Thyroid gland (tissue), 4 donors: ENCODE results near the gene PIP5K1A. TPM values are rescaled to one million over a fixed set of nuclear protein-coding genes. Genes with fewer than 3 reads are reported as not detected.

Source experiments
- DNase-seq, 2 donors: peaks; one replicate each; pipeline ENCODE4 v3.0.0-alpha.2; 2019
- H3K27ac ChIP-seq, 3 donors: fragments of 200-600 bp; sonication (generic); 1 replicate in 2 of 3; 2 replicates in 1 of 3; pipeline ENCODE4 v1.5.1; 2016 to 2019; ENCODE audit warnings: mild to moderate bottlenecking in 1 of 3, moderate library complexity in 1 of 3
- H3K27me3 ChIP-seq: fragments of 200-600 bp; sonication (generic); one replicate; pipeline ENCODE4 v1.5.1; 2019
- H3K36me3 ChIP-seq, 2 donors: fragments of 200-600 bp; sonication (generic); one replicate each; pipeline ENCODE4 v1.5.1; 2016 to 2019
- H3K4me1 ChIP-seq, 2 donors: fragments of 200-600 bp; sonication (generic); one replicate each; pipeline ENCODE4 v1.5.1; 2017 to 2019
- H3K4me3 ChIP-seq, 3 donors: fragments of 200-600 bp; sonication (generic); replicated peaks in 1 of 3; 1 replicate in 2 of 3; 2 replicates in 1 of 3; pipeline ENCODE4 v1.5.1; 2016; ENCODE audit warnings: mild to moderate bottlenecking in 1 of 3
- H3K9me3 ChIP-seq: fragments of 200-600 bp; sonication (generic); one replicate; pipeline ENCODE4 v1.5.1; 2017
- CTCF ChIP-seq, 6 experiments: fragments of 200-600 bp in 3 of 6; fragments of 450-650 bp in 3 of 6; sonication (generic) in 3 of 6; IDR thresholded peaks; one replicate each; pipeline ENCODE4 v1.5.1; 2016 to 2019; ENCODE audit warnings: antibody characterized with exemption in 6 of 6, mild to moderate bottlenecking in 2 of 6, inconsistent platforms in 1 of 6, moderate library complexity in 1 of 6
- POLR2A ChIP-seq, 2 donors: fragments of 450-650 bp; IDR thresholded peaks; one replicate each; pipeline ENCODE4 v1.6.1; 2017; ENCODE audit warnings: antibody characterized with exemption in 2 of 2, mild to moderate bottlenecking in 2 of 2, moderate library complexity in 1 of 2
- WGBS, 2 donors: methylation state at CpG; one replicate each; pipeline ENCODE4 v1.1.5; 2017; 5-methylcytosine and 5-hydroxymethylcytosine counted together
- intact Hi-C: fragments of 100-400 bp; cut with DNase I; formaldehyde crosslinking; loops from one replicate; pipeline ENCODE4 v1.15.1; 2023
- total RNA-seq, 4 donors: library from RNA; depleted of rRNA; stranded (reverse); fragments of >200 nt; gene quantifications; one replicate each; pipeline ENCODE4 v1.2.3, GENCODE V29; 2016

Gene PIP5K1A
- total RNA-seq, 4 donors from 2014 or later: 53.4 to 74.5 (median 57.8) TPM

DNA sequence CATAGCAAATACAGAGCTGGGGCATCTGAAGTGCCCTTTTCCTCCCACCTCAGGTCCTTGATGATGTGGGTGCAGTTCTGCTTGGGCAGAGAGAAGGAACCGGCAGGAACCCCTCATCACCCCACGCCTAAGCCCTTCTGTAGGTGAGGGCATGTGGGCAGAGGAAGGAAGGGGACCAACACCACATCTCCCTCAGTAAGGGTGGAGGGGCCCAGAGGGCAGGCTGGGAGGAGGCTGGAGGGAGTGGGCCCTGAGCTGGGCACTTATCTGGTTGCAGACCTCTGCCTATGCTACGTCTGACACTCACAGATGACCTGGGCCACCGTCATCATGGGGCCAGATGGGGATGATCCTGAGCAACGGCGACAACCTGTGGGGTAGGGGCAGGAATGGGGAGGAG lies 94.7 kb downstream of the PIP5K1A start:
- Histone ChIP-seq H3K4me1 (peaks cover 0 to 3% of the 10 kb centered on the region in 2 donors), H3K27me3 (no peaks in the 10 kb centered on the region), H3K4me3 (no peak overlapping the region), H3K9me3 (no peaks in the 10 kb centered on the region), H3K27ac (no peak overlapping the region), H3K36me3 (peaks cover 86 to 94% of the 10 kb centered on the region in 2 donors)
- WGBS, 2 donors: 80 to 81% methylated on average over 6 of the region's 6 CpGs
- intact Hi-C loops: no loop called here
- TF ChIP-seq POLR2A (IDR thresholded peaks at IDR 0.05): no peak
- DNase-seq: no peak

GRCh38 chr1:151294742-151295462 lies 96.5 kb downstream of the PIP5K1A start:
- DNase-seq: no peak
- WGBS, 2 donors: 86 to 91% methylated on average over 2 of the region's 2 CpGs
- Histone ChIP-seq H3K36me3 (peaks cover 86 to 94% of the 10 kb centered on the region in 2 donors), H3K4me3 (no peak overlapping the region), H3K9me3 (no peaks in the 10 kb centered on the region), H3K27ac (no peak overlapping the region), H3K4me1 (peaks cover 0 to 3% of the 10 kb centered on the region in 2 donors), H3K27me3 (no peaks in the 10 kb centered on the region)
- TF ChIP-seq CTCF (IDR thresholded peaks at IDR 0.05) (no peak), POLR2A (IDR thresholded peaks at IDR 0.05) (no peak)
- intact Hi-C loops: no loop called here

Other genes with a start within 250 kb of the PIP5K1A start
- 100 to 1,000 TPM; 158 to 183 (median 171) TPM for gene CERS2, start 223.7 kb upstream of the PIP5K1A start, total RNA-seq
- 10 to 100 TPM in 2 of 4 donors, 1 to 10 TPM in 2; 5.8 to 14.9 (median 10.0) TPM for gene ANXA9, start 216.3 kb upstream of the PIP5K1A start, total RNA-seq
- gene MINDY1, start 191.7 kb upstream of the PIP5K1A start, total RNA-seq: 100 to 1,000 TPM in 1 of 4 donors, 10 to 100 TPM in 3; 50.9 to 103 (median 90.4) TPM
- gene PRUNE1, start 190.1 kb upstream of the PIP5K1A start, total RNA-seq: 10 to 100 TPM; 66.0 to 79.0 (median 76.3) TPM
- gene BNIPL, start 162.0 kb upstream of the PIP5K1A start, total RNA-seq: 10 to 100 TPM in 1 of 4 donors, 1 to 10 TPM in 3; 4.0 to 16.8 (median 5.0) TPM
- 10 to 100 TPM in 3 of 4 donors, 1 to 10 TPM in 1; 7.8 to 22.6 (median 14.8) TPM for gene C1orf56, start 150.8 kb upstream of the PIP5K1A start, total RNA-seq
- gene CDC42SE1, start 138.9 kb upstream of the PIP5K1A start, total RNA-seq: 10 to 100 TPM; 64.9 to 95.3 (median 82.2) TPM
- gene MLLT11, start 138.2 kb upstream of the PIP5K1A start, total RNA-seq: 1 to 10 TPM in 2 of 4 donors, under 1 TPM in 2; 0.46 to 1.6 (median 1.2) TPM
- 10 to 100 TPM; 14.9 to 22.2 (median 18.3) TPM for gene GABPB2, start 127.8 kb upstream of the PIP5K1A start, total RNA-seq
- gene SEMA6C, start 51.9 kb upstream of the PIP5K1A start, total RNA-seq: 1 to 10 TPM; 2.5 to 5.9 (median 3.4) TPM
- 1 to 10 TPM; 2.2 to 4.2 (median 2.4) TPM for gene TNFAIP8L2, start 41.9 kb upstream of the PIP5K1A start, total RNA-seq
- gene LYSMD1, start 32.6 kb upstream of the PIP5K1A start, total RNA-seq: 10 to 100 TPM; 13.4 to 19.7 (median 15.7) TPM
- gene SCNM1, start 32.4 kb upstream of the PIP5K1A start, total RNA-seq: 10 to 100 TPM; 13.2 to 44.5 (median 24.5) TPM
- gene TMOD4, start 22.6 kb upstream of the PIP5K1A start, total RNA-seq: not detected
- gene VPS72, start 8.4 kb upstream of the PIP5K1A start, total RNA-seq: 10 to 100 TPM; 36.9 to 47.5 (median 39.9) TPM
- gene PSMD4, start 56.2 kb downstream of the PIP5K1A start, total RNA-seq: 100 to 1,000 TPM in 2 of 4 donors, 10 to 100 TPM in 2; 77.1 to 110 (median 96.5) TPM
- gene ZNF687, start 83.7 kb downstream of the PIP5K1A start, total RNA-seq: 10 to 100 TPM; 24.2 to 38.0 (median 33.7) TPM
- gene PI4KB, start 128.9 kb downstream of the PIP5K1A start, total RNA-seq: 100 to 1,000 TPM in 3 of 4 donors, 10 to 100 TPM in 1; 93.1 to 110 (median 107) TPM
- gene RFX5, start 148.7 kb downstream of the PIP5K1A start, total RNA-seq: 10 to 100 TPM; 36.0 to 69.9 (median 58.4) TPM
- gene SELENBP1, start 174.2 kb downstream of the PIP5K1A start, total RNA-seq: 100 to 1,000 TPM; 151 to 513 (median 310) TPM
- 100 to 1,000 TPM; 154 to 283 (median 226) TPM for gene PSMB4, start 201.0 kb downstream of the PIP5K1A start, total RNA-seq